ENCODE data around the gene ADH1B.

ADH1B gene

GRCh38 chr4:99339172-99339571, 18.0 kb upstream of the ADH1B start:
- H3K4me3 ChIP-seq (ENCODE audit: low read depth, low read length): no peak overlapping the region
- no peak for DNase-seq (ENCODE audit: low read depth)
- TF ChIP-seq CTCF (IDR thresholded peaks at IDR 0.05; ENCODE audit: low read depth, low read length, missing control alignments): no peak

GRCh38 chr4:99336553-99336952, 15.4 kb upstream of the ADH1B start:
- DNase-seq (ENCODE audit: low read depth): no peak
- no peak overlapping the region for H3K4me3 ChIP-seq (ENCODE audit: low read depth, low read length)
- TF ChIP-seq CTCF (IDR thresholded peaks at IDR 0.05; ENCODE audit: low read depth, low read length, missing control alignments): no peak

GRCh38 chr4:99334880-99335279, 13.7 kb upstream of the ADH1B start:
- no peak overlapping the region for H3K4me3 ChIP-seq (ENCODE audit: low read depth, low read length)
- DNase-seq (ENCODE audit: low read depth): no peak
- no peak for TF ChIP-seq CTCF (IDR thresholded peaks at IDR 0.05; ENCODE audit: low read depth, low read length, missing control alignments)

GRCh38 chr4:99330648-99331047, 9.4 kb upstream of the ADH1B start:
- H3K4me3 ChIP-seq (ENCODE audit: low read depth, low read length): no peak overlapping the region
- no peak for DNase-seq (ENCODE audit: low read depth)
- no peak for TF ChIP-seq CTCF (IDR thresholded peaks at IDR 0.05; ENCODE audit: low read depth, low read length, missing control alignments)

GRCh38 chr4:99329876-99330275, 8.7 kb upstream of the ADH1B start:
- no peak for TF ChIP-seq CTCF (IDR thresholded peaks at IDR 0.05; ENCODE audit: low read depth, low read length, missing control alignments)
- H3K4me3 ChIP-seq (ENCODE audit: low read depth, low read length): no peak overlapping the region
- no peak for DNase-seq (ENCODE audit: low read depth)

- no peak for TF ChIP-seq CTCF (IDR thresholded peaks at IDR 0.05; ENCODE audit: low read depth, low read length, missing control alignments)
- no peak overlapping the region for H3K4me3 ChIP-seq (ENCODE audit: low read depth, low read length)
- DNase-seq (ENCODE audit: low read depth): no peak
Observed at GRCh38 chr4:99324979-99325378, 3.8 kb upstream of the ADH1B start.

GRCh38 chr4:99324361-99324760, 3.2 kb upstream of the ADH1B start:
- TF ChIP-seq CTCF (IDR thresholded peaks at IDR 0.05; ENCODE audit: low read depth, low read length, missing control alignments): no peak
- H3K4me3 ChIP-seq (ENCODE audit: low read depth, low read length): no peak overlapping the region
- DNase-seq (ENCODE audit: low read depth): no peak

All from GM12864 (cell line).